ENCODE data around the gene HELZ.
"Not testable (repeated sequence)": the region's sequence is repeated elsewhere in the genome, so short reads cannot be mapped to it uniquely, and the experiment has no call there.

HELZ gene

GRCh38 chr17:67180275-67180674 lies 64.7 kb downstream of the HELZ start:
- no peak for DNase-seq

- DNase-seq = no peak
Observed at GRCh38 chr17:67178555-67178954, 66.4 kb downstream of the HELZ start.

GRCh38 chr17:67177732-67178131 lies 67.3 kb downstream of the HELZ start:
- no peak for DNase-seq

GRCh38 chr17:67174190-67174589 lies 70.8 kb downstream of the HELZ start:
- DNase-seq = no peak

GRCh38 chr17:67171560-67171959 lies 73.4 kb downstream of the HELZ start:
- no peak for DNase-seq

- no peak for DNase-seq
Observed at GRCh38 chr17:67168496-67168895, 76.5 kb downstream of the HELZ start.

- DNase-seq = no peak
Observed at GRCh38 chr17:67165201-67165600, 79.8 kb downstream of the HELZ start.

- DNase-seq = no peak
Observed at GRCh38 chr17:67164302-67164701, 80.7 kb downstream of the HELZ start.

- no peak for DNase-seq
Observed at GRCh38 chr17:67162771-67163170, 82.2 kb downstream of the HELZ start.

- DNase-seq = no peak
Observed at GRCh38 chr17:67161573-67161972, 83.4 kb downstream of the HELZ start.

GRCh38 chr17:67160791-67161190 lies 84.2 kb downstream of the HELZ start:
- no peak for DNase-seq

GRCh38 chr17:67157732-67158639 lies 87.0 kb downstream of the HELZ start:
- DNase-seq = peak; percentile 56

- DNase-seq = no peak
Observed at GRCh38 chr17:67156269-67157199, 88.5 kb downstream of the HELZ start.

GRCh38 chr17:67152824-67153223 lies 92.2 kb downstream of the HELZ start:
- DNase-seq = no peak

- DNase-seq = no peak
Observed at GRCh38 chr17:67151717-67152116, 93.3 kb downstream of the HELZ start.

GRCh38 chr17:67150826-67151225 lies 94.2 kb downstream of the HELZ start:
- no peak for DNase-seq

GRCh38 chr17:67148352-67148751 lies 96.6 kb downstream of the HELZ start:
- DNase-seq = no peak

- DNase-seq = no peak
Observed at GRCh38 chr17:67145183-67145805, 99.7 kb downstream of the HELZ start.

GRCh38 chr17:67143318-67143717 lies 101.7 kb downstream of the HELZ start:
- DNase-seq = no peak

GRCh38 chr17:67142030-67142429 lies 103.0 kb downstream of the HELZ start:
- not testable (repeated sequence) for DNase-seq

- no peak for DNase-seq
Observed at GRCh38 chr17:67139784-67140665, 105.0 kb downstream of the HELZ start.

GRCh38 chr17:67139289-67139688 lies 105.7 kb downstream of the HELZ start:
- DNase-seq = no peak
